ENCODE results near the gene MYADML2. TPM values are rescaled to one million over a fixed set of nuclear protein-coding genes. Genes with fewer than 3 reads are reported as not detected.

MYADML2 gene
- total and polyA plus RNA-seq, 2 of the 8 experiments (the other 6 are each of a cell fraction or from before 2014, with no cell fraction given): 0.26 to 0.47 TPM

GRCh38 chr17:81934850-81935708 lies 12.0 kb downstream of the MYADML2 start:
- CTCF ChIA-PET (ENCODE audit: partially characterized antibody): interaction anchor here (1.4 to 2.0 kb wide), 2 partner anchors 46 to 66 kb away, joined by 3 to 8 read pairs; no protein-coding TSS in a partner anchor
- Histone ChIP-seq H2BK15ac (ENCODE audit: low read length) (no peak overlapping the region), H4K91ac (replicated peaks; ENCODE audit: insufficient read length, low read length) (no peak overlapping the region), H3K36me3 (ENCODE audit: control insufficient read depth in 2 of 4, insufficient read depth in 4 of 4, low read length in 3 of 4) (peaks cover 0 to 25% (median 10%) of the 10 kb centered on the region in 4 experiments; a peak in 5 of 8 replicates), H3K23ac (ENCODE audit: insufficient read length) (no peak overlapping the region), H3K27ac (ENCODE audit: low read depth, low read length) (no peak overlapping the region), H4K8ac (ENCODE audit: extremely low read depth, insufficient read depth, low read length) (no peak overlapping the region; the same call in 1 of the 2 replicates), H2BK12ac (ENCODE audit: low read depth, low read length) (no peak overlapping the region), H3K4me1 (replicated peaks in 1 of 4; ENCODE audit: control insufficient read depth in 3 of 4, insufficient read depth in 4 of 4, low read length in 3 of 4) (peaks cover 0 to 4% (median 1%) of the 10 kb centered on the region in 4 experiments; a peak in 3 of 7 replicates), H2AK5ac (ENCODE audit: low read depth, low read length) (no peak overlapping the region), H2AFZ (ENCODE audit: low read length) (no peak overlapping the region), H4K20me1 (replicated peaks in 1 of 2; ENCODE audit: control insufficient read depth in 1 of 2, insufficient read depth in 2 of 2, low read length in 2 of 2) (peaks cover 7 to 17% of the 10 kb centered on the region in 2 experiments), H3K79me2 (ENCODE audit: control insufficient read depth in 1 of 2, insufficient read depth in 2 of 2, low read length in 2 of 2) (no peaks in the 10 kb centered on the region; a peak in 1 of 4 replicates), H2BK20ac (ENCODE audit: low read length) (no peak overlapping the region), H3K9ac (replicated peaks in 1 of 4; ENCODE audit: extremely low read depth in 1 of 4, low read depth in 3 of 4, low read length in 3 of 4) (no peak overlapping the region), H3K79me1 (ENCODE audit: low read depth, low read length) (no peaks in the 10 kb centered on the region), H3K18ac (ENCODE audit: extremely low read depth, low read length) (no peak overlapping the region), H2BK5ac (ENCODE audit: low read depth, low read length) (no peak overlapping the region; the same call in 1 of the 2 replicates), H3K23me2 (ENCODE audit: low read depth, low read length) (no peaks in the 10 kb centered on the region; the same call in 1 of the 2 replicates), H3K27me3 (replicated peaks in 1 of 4; ENCODE audit: control insufficient read depth in 3 of 4, extremely low read depth in 1 of 4, insufficient read depth in 3 of 4, low read length in 3 of 4) (peaks cover 0 to 3% (median 0%) of the 10 kb centered on the region in 4 experiments; a peak in 1 of 7 replicates), H3K14ac (ENCODE audit: insufficient read length) (no peak overlapping the region), H4K5ac (ENCODE audit: insufficient read length, low read depth, low read length) (no peak overlapping the region), H3K4me2 (ENCODE audit: insufficient read depth in 1 of 2, low read depth in 2 of 2, low read length in 2 of 2) (peak overlapping the region in 1 of 2 experiments; percentile 66; a peak in 1 of 4 replicates), H2BK120ac (replicated peaks; ENCODE audit: low read depth, low read length) (no peak overlapping the region), H3K4ac (replicated peaks; ENCODE audit: insufficient read length, low read depth, low read length) (no peak overlapping the region), H3K9me3 (ENCODE audit: insufficient read depth in 2 of 2, low read depth in 1 of 2, low read length in 1 of 2) (no peaks in the 10 kb centered on the region), H3K56ac (replicated peaks; ENCODE audit: insufficient read length, low read depth, low read length) (no peak overlapping the region), H3K4me3 (ENCODE audit: extremely low read depth in 1 of 4, insufficient read depth in 2 of 4, low read depth in 3 of 4, low read length in 4 of 4) (peak overlapping the region in 1 of 4 experiments; percentile 91; a peak in 1 of 8 replicates)
- 92% methylated on average over 38 of the region's 38 CpGs; no CpG with 5 or more reads in 1 of the 2 experiments for WGBS, 2 experiments (ENCODE audit: extremely low coverage in 1 of 2, insufficient coverage in 1 of 2, insufficient read length in 1 of 2, insufficient replicate concordance in 2 of 2, low coverage in 1 of 2, low lambda C conversion rate in 2 of 2, missing lambda C conversion rate in 1 of 2)
- no peak for FAIRE-seq
- POLR2A ChIA-PET (ENCODE audit: partially characterized antibody): interaction anchor here (0.7 to 14.6 kb wide), 7 partner anchors 9 to 126 kb away, joined by 3 to 150 read pairs (median 3); partner anchors contain the start of genes MAFG, PCYT2 and SIRT7
- DNase-seq (ENCODE audit: low read depth in 1 of 2, low spot score in 2 of 2): no peak
- TF ChIP-seq NANOG (IDR thresholded peaks at IDR 0.05; ENCODE audit: insufficient read depth, low read depth, low read length, poor library complexity, severe bottlenecking): no peak
- no peak for TF ChIP-seq SUZ12 (IDR thresholded peaks at IDR 0.05; ENCODE audit: low read length)
- no peak for TF ChIP-seq RFX5 (IDR thresholded peaks at IDR 0.05; ENCODE audit: borderline replicate concordance, low read depth, low read length)
- TF ChIP-seq EGR1 (IDR thresholded peaks at IDR 0.05; ENCODE audit: borderline replicate concordance, low read depth, low read length): no peak
- TF ChIP-seq RAD21 (IDR thresholded peaks at IDR 0.05 in 1 of 2, conservative IDR thresholded peaks at IDR 0.05 in 1 of 2; ENCODE audit: low read depth in 2 of 2, low read length in 2 of 2): no peak
- TF ChIP-seq EZH2 (IDR thresholded peaks at IDR 0.05; ENCODE audit: low read depth, low read length, severe bottlenecking): no peak
- TF ChIP-seq CHD1 (IDR thresholded peaks at IDR 0.05; ENCODE audit: low read depth, low read length): no peak
- TF ChIP-seq BACH1 (IDR thresholded peaks at IDR 0.05; ENCODE audit: low read length): no peak
- no peak for TF ChIP-seq USF2 (IDR thresholded peaks at IDR 0.05; ENCODE audit: low read length)
